Ascending aorta (tissue), 2 donors: Measurements from ENCODE around the gene GRIA1. TPM values are rescaled to one million over a fixed set of nuclear protein-coding genes. Genes with fewer than 3 reads are reported as not detected.
A peak's percentile ranks its signal among the peaks of the same experiment; 100 is the strongest.

Source experiments
- DNase-seq, 2 donors: peaks; one replicate each; pipeline ENCODE4 v3.0.0-alpha.2; 2019; ENCODE audit warnings: low spot score in 2 of 2
- H3K27ac ChIP-seq, 2 donors: fragments of 200-600 bp; sonication (generic); one replicate each; pipeline ENCODE4 v1.5.1; 2016 to 2017; ENCODE audit warnings: mild to moderate bottlenecking in 1 of 2
- H3K27me3 ChIP-seq: fragments of 200-600 bp; sonication (generic); one replicate; pipeline ENCODE4 v1.5.1; 2017
- H3K36me3 ChIP-seq, 2 donors: fragments of 200-600 bp; sonication (generic); one replicate each; pipeline ENCODE4 v1.5.1; 2016
- H3K4me1 ChIP-seq, 2 donors: fragments of 200-600 bp; sonication (generic); one replicate each; pipeline ENCODE4 v1.5.1; 2016 to 2017; ENCODE audit warnings: mild to moderate bottlenecking in 1 of 2
- H3K4me3 ChIP-seq, 2 donors: fragments of 200-600 bp; sonication (generic); one replicate each; pipeline ENCODE4 v1.5.1; 2016 to 2017; ENCODE audit warnings: mild to moderate bottlenecking in 1 of 2
- H3K9me3 ChIP-seq, 2 donors: fragments of 200-600 bp; sonication (generic); one replicate each; pipeline ENCODE4 v1.5.1; 2016
- intact Hi-C: fragments of 100-400 bp; cut with DNase I; formaldehyde crosslinking; loops from one replicate; pipeline ENCODE4 v1.15.1; 2023
- total RNA-seq: library from RNA; depleted of rRNA; stranded (reverse); fragments of >200 nt; gene quantifications from one replicate; pipeline ENCODE4 v1.1.0, GENCODE V29; 2016
- TF ChIP-seq, protein P1 (sequence below), 3 experiments: fragments of 200-600 bp in 2 of 3; fragments of 450-650 bp in 1 of 3; sonication (generic) in 2 of 3; IDR thresholded peaks; one replicate each; pipeline ENCODE4 v1.5.1; 2016 to 2019; ENCODE audit warnings: antibody characterized with exemption in 3 of 3, mild to moderate bottlenecking in 1 of 3, moderate library complexity in 1 of 3

Gene GRIA1
- total RNA-seq, 1 donor from 2014 or later = 7.0 TPM

DNA sequence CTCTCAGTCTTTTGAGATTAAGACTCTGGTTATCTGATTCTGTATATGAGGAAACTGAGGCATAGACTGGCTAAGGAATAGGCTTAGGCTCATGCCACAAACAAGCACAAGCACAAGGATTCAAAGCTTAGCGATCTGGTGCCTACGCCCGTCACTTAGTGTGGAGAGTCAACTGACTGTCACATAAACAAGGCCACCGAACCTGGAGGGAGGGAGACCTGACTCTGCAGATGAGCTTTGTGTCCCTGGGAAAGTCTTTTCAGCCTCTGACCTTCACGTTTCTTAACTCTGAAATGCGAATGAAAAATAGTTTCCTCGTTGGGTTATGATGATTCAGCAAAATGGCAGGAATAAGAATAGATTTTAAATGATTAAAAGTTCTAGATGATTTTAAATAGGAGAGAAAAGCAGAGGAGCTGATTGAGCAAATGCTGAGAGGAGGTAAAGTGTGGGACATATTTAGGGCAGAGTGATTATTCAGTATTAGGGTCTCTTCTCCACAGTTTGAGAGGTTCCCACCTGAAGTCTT, 135.4 kb downstream of the GRIA1 start:
- TF ChIP-seq, protein P1, sequence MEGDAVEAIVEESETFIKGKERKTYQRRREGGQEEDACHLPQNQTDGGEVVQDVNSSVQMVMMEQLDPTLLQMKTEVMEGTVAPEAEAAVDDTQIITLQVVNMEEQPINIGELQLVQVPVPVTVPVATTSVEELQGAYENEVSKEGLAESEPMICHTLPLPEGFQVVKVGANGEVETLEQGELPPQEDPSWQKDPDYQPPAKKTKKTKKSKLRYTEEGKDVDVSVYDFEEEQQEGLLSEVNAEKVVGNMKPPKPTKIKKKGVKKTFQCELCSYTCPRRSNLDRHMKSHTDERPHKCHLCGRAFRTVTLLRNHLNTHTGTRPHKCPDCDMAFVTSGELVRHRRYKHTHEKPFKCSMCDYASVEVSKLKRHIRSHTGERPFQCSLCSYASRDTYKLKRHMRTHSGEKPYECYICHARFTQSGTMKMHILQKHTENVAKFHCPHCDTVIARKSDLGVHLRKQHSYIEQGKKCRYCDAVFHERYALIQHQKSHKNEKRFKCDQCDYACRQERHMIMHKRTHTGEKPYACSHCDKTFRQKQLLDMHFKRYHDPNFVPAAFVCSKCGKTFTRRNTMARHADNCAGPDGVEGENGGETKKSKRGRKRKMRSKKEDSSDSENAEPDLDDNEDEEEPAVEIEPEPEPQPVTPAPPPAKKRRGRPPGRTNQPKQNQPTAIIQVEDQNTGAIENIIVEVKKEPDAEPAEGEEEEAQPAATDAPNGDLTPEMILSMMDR (IDR thresholded peaks at IDR 0.05) = no peak
- Histone ChIP-seq H3K4me1 (peaks cover 4 to 22% of the 10 kb centered on the region in 2 donors), H3K27me3 (no peaks in the 10 kb centered on the region), H3K27ac (no peak overlapping the region), H3K4me3 (no peak overlapping the region), H3K9me3 (no peaks in the 10 kb centered on the region), H3K36me3 (no peaks in the 10 kb centered on the region)
- intact Hi-C loops = loop anchor here (5.0 to 10.0 kb wide), 4 partner anchors 129 to 991 kb away; no protein-coding TSS in a partner anchor
- DNase-seq = no peak

DNA sequence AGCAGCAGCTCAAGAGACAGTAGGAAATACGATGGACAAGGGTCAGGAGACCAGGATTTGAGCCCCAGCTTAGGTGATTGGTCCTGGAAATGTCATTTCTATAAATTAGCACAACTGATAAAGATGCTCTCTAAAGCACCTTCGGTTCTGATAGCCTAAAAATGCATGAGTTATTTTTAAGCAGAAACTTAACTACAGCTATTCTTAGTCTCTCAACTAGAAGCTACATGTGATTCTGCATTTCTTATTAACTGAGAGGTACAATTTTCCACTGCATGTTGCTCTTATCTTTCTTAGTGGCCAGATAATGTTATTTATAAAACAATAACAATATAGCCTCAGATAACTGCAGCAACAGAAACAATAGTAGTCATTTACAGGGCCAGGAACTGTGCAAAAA, 136.4 kb downstream of the GRIA1 start:
- H3K27me3 ChIP-seq = no peaks in the 10 kb centered on the region
- no peak overlapping the region for H3K4me3 ChIP-seq
- H3K27ac ChIP-seq = peak overlapping the region in 1 of 2 donors; percentile 72
- no peaks in the 10 kb centered on the region for H3K36me3 ChIP-seq
- peaks cover 4 to 22% of the 10 kb centered on the region in 2 donors for H3K4me1 ChIP-seq
- intact Hi-C loops = loop anchor here (5.0 to 10.0 kb wide), 4 partner anchors 130 to 992 kb away; no protein-coding TSS in a partner anchor
- TF ChIP-seq, protein P1 (IDR thresholded peaks at IDR 0.05) = no peak
- DNase-seq = no peak
- H3K9me3 ChIP-seq = no peaks in the 10 kb centered on the region

DNA sequence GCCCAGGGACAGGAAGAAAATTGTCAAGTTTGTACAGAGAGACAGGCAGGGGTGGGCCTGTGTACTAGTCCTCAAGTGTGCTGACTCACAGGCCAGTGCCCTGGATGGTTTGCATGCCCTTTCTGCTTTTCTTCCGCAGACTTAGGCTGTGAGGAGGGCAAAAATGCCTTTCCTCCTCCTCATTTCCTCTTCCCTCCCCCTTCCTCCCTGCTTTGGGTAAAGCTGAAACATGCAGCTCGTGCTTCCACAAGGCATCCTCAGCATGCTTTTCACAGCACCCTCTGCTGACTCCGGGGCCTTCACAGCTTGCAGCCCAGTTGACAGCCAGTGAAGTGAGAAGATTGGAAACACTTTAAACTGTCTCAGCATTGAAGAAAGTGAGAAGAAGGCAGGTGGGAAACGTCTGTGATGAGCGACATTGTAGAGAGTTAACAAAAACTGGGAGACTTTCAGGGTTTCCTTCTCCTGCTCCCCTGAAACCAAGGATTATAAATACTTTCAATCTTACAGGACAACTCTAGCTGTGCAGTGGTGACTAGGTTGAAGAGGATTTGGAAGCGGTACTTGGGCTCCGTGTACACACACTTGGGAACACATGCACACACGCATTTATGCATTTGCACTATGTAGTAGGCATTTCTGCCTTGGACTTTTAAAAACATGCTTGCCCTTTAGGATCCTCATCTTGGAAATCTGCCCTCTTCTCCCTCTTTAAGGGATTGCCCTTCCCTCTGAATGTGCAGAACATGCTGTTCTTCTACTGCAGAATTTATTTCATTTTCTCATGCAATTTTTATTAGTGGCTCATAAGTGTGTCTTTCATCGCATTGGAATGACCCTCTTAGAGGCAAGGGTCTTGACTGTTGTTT, 138.8 kb downstream of the GRIA1 start:
- TF ChIP-seq, protein P1 (IDR thresholded peaks at IDR 0.05) = peak in 2 of 3 experiments; percentile 33 to 45
- H3K4me3 ChIP-seq = no peak overlapping the region
- peak overlapping the region; percentile 72 to 84 for H3K27ac ChIP-seq
- intact Hi-C loops = loop anchor here (2.0 to 10.0 kb wide), 5 partner anchors 56 to 994 kb away; no protein-coding TSS in a partner anchor
- no peaks in the 10 kb centered on the region for H3K36me3 ChIP-seq
- DNase-seq = peak; percentile 58 to 93
- no peaks in the 10 kb centered on the region for H3K27me3 ChIP-seq
- H3K9me3 ChIP-seq = no peaks in the 10 kb centered on the region
- H3K4me1 ChIP-seq = peaks cover 4 to 22% of the 10 kb centered on the region in 2 donors

DNA sequence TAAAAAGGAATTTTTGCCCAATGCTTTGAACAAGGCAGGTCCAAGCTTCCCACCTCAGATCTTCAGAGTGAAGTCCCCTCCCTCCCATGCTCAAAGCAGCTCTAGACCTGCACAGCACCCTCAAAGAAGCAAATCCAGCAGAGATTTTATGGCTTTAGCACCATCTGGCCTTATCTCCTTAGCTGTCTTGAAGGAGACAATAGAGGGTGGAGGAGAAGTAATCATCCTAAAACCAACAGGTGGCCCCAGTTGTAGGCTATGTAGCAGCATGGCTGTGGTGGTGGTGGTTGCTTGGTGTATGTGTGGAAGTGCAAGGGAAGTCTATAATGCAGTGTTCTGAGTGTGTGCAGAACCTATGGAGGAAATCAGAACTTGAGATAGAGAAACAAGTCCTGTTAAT, 140.1 kb downstream of the GRIA1 start:
- no peaks in the 10 kb centered on the region for H3K36me3 ChIP-seq
- peaks cover 4 to 22% of the 10 kb centered on the region in 2 donors for H3K4me1 ChIP-seq
- intact Hi-C loops = no loop called here
- H3K9me3 ChIP-seq = no peaks in the 10 kb centered on the region
- H3K4me3 ChIP-seq = no peak overlapping the region
- TF ChIP-seq, protein P1 (IDR thresholded peaks at IDR 0.05) = no peak
- DNase-seq = no peak
- H3K27ac ChIP-seq = no peak overlapping the region
- H3K27me3 ChIP-seq = no peaks in the 10 kb centered on the region

DNA sequence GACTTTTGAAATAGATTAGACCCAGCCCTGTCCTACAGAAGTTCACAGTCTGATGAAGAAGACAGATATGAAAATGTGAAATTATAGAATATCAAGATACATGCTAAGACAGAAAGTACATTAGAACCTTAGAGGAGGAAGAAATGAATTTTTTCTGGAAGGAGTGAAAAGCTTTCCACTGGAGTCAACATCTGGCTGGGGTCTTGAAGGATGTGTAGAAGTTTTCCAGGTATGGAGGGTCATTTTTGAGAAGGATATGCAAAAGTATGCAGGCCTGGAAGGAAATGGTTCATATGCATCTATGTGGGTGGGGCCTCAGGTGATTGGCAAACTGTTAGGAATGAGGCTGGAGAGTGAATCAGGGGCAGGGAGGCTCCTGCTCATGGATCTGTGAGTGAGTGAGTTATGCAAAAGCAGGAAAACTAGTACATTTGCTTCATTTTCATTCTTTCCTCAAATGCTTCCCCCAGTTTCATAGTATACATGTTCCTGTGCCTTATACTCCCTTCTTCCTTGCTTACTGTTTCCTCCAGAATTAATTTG, 142.3 kb downstream of the GRIA1 start:
- no peaks in the 10 kb centered on the region for H3K36me3 ChIP-seq
- no peak for DNase-seq
- TF ChIP-seq, protein P1 (IDR thresholded peaks at IDR 0.05) = no peak
- H3K27me3 ChIP-seq = no peaks in the 10 kb centered on the region
- no peak overlapping the region for H3K4me3 ChIP-seq
- H3K9me3 ChIP-seq = no peaks in the 10 kb centered on the region
- H3K27ac ChIP-seq = no peak overlapping the region
- H3K4me1 ChIP-seq = peaks cover 4 to 12% of the 10 kb centered on the region in 2 donors
- intact Hi-C loops = no loop called here
